ENCODE data around the gene SCG5.

- TF ChIP-seq ZBTB25 (CRISPR knock-in tag; IDR thresholded peaks at IDR 0.05) (no peak), CTCF (CRISPR knock-in tag; IDR thresholded peaks at IDR 0.05) (no peak)
Measured at GRCh38 chr15:32694222-32694983, 52.9 kb downstream of the SCG5 start.
